ENCODE measurements around the gene FGF2. TPM values are rescaled to one million over a fixed set of nuclear protein-coding genes. Genes with fewer than 3 reads are reported as not detected.

FGF2 gene
- total and polyA plus RNA-seq, 3 donors from 2014 or later: 3.0 to 4.9 (median 4.5) TPM

DNA sequence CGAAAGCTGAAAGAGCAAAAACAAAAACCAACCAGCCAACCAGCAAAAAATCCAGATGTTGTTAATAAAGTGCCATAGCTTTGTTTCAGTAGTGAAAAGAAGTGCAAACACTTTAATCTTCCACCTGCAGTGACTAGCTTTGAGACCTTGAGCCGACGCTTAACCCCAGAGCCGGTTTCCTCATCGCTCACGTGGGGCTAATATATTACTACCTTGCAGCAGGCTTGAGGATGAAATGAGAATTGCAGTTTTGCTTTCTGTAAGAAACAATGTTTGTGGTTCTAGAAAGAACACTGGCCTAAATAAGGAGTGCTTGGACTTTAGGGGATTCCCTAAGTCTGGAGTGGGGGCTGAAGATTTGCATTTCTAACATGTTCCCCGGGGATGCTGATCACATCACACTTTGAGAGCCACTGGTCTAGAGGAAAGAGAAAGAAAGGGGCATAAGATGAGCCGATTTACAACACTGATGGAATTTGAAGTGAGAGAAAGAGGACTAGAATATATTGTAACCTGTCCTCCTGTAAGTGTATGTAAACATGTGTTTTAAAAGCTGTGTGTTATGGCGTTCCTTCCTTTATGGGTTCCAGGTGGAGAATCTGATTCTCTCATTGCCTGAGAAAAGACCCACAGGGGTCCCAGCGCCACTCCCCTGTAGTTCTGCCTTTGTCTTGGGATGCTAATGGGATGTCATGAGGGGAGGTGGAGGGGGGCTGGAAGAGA lies 1.4 kb downstream of the FGF2 start:
- Histone ChIP-seq H3K4me1 (peaks cover 12% of the 10 kb centered on the region), H3K27ac (peak overlapping the region; percentile 87 to 88), H3K4me3 (peak overlapping the region; percentile 64 to 79), H3K27me3 (no peaks in the 10 kb centered on the region), H3K36me3 (ENCODE audit: low read depth, missing control alignments) (no peaks in the 10 kb centered on the region), H3K9me3 (no peaks in the 10 kb centered on the region)
- intact Hi-C loops (cut with DNase I; ENCODE audit: low total_unique reads): no loop called here
- peak; percentile 48 for DNase-seq
- TF ChIP-seq CTCF (IDR thresholded peaks at IDR 0.05): peak in 2 of 3 experiments; percentile 6 to 18
- TF ChIP-seq POLR2A (IDR thresholded peaks at IDR 0.05): no peak
- WGBS, 2 donors: 12 to 16% methylated on average over 10 of the region's 10 CpGs

GRCh38 chr4:122830426-122831095 lies 3.9 kb downstream of the FGF2 start:
- 58 to 59% methylated on average over 5 of the region's 5 CpGs for WGBS, 2 donors
- no peak overlapping the region for H3K27ac ChIP-seq
- no peak overlapping the region for H3K4me3 ChIP-seq
- peak; percentile 31 for DNase-seq
- no peak for TF ChIP-seq POLR2A (IDR thresholded peaks at IDR 0.05)
- TF ChIP-seq CTCF (IDR thresholded peaks at IDR 0.05): no peak
- H3K9me3 ChIP-seq: no peaks in the 10 kb centered on the region
- H3K27me3 ChIP-seq: no peaks in the 10 kb centered on the region
- intact Hi-C loops (cut with DNase I; ENCODE audit: low total_unique reads): no loop called here
- H3K36me3 ChIP-seq (ENCODE audit: low read depth, missing control alignments): no peaks in the 10 kb centered on the region
- peaks cover 11% of the 10 kb centered on the region for H3K4me1 ChIP-seq

GRCh38 chr4:122831515-122832196 lies 5.0 kb downstream of the FGF2 start:
- Histone ChIP-seq H3K9me3 (no peaks in the 10 kb centered on the region), H3K4me1 (peaks cover 8% of the 10 kb centered on the region), H3K27ac (no peak overlapping the region), H3K4me3 (no peak overlapping the region), H3K27me3 (no peaks in the 10 kb centered on the region), H3K36me3 (ENCODE audit: low read depth, missing control alignments) (no peaks in the 10 kb centered on the region)
- no peak for DNase-seq
- WGBS, 2 donors: 88 to 92% methylated on average over 6 of the region's 6 CpGs
- intact Hi-C loops (cut with DNase I; ENCODE audit: low total_unique reads): no loop called here
- TF ChIP-seq CTCF (IDR thresholded peaks at IDR 0.05) (no peak), POLR2A (IDR thresholded peaks at IDR 0.05) (no peak)

DNA sequence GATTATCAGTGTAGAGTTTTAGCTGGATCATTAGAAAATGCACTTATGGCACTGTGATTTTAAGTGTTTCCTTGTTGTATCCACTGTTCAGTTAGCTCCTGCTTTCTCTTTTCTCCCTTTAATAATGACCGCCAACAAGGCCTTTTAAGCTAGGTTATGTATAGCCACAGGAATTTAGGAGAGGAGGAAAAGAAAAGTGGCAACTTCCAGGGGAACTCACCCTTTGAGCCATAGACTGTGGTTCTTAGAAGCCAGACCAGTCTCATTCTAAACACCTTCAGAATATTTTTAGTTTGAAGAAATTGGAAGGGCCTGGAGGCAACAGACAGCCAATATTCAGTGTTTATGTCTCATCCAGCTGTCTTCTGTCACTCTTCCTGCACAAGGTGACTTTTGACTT lies 6.1 kb downstream of the FGF2 start:
- TF ChIP-seq CTCF (IDR thresholded peaks at IDR 0.05): no peak
- intact Hi-C loops (cut with DNase I; ENCODE audit: low total_unique reads): no loop called here
- 96 to 100% methylated on average over 1 of the region's 1 CpG for WGBS, 2 donors
- Histone ChIP-seq H3K4me1 (peaks cover 2% of the 10 kb centered on the region), H3K27me3 (no peaks in the 10 kb centered on the region), H3K36me3 (ENCODE audit: low read depth, missing control alignments) (no peaks in the 10 kb centered on the region), H3K27ac (no peak overlapping the region), H3K9me3 (no peaks in the 10 kb centered on the region), H3K4me3 (no peak overlapping the region)
- no peak for DNase-seq

All from testis (tissue), 3 donors.